Subcutaneous adipose tissue (tissue), 4 donors: Measurements from ENCODE around the gene MRTFB. TPM values are rescaled to one million over a fixed set of nuclear protein-coding genes. Genes with fewer than 3 reads are reported as not detected.

Experiments
- CTCF ChIP-seq: fragments of 450-650 bp; IDR thresholded peaks from one replicate; pipeline ENCODE4 v1.5.1; 2016; ENCODE audit warnings: low read depth, mild to moderate bottlenecking, control low read depth, antibody characterized with exemption, moderate library complexity
- total RNA-seq, 4 donors: library from RNA; depleted of rRNA; stranded (reverse); fragments of >200 nt; gene quantifications; one replicate each; pipeline ENCODE4 v1.1.0, GENCODE V29; 2016

MRTFB gene
- total RNA-seq, 4 donors from 2014 or later: 48.1 to 92.1 (median 66.9) TPM

DNA sequence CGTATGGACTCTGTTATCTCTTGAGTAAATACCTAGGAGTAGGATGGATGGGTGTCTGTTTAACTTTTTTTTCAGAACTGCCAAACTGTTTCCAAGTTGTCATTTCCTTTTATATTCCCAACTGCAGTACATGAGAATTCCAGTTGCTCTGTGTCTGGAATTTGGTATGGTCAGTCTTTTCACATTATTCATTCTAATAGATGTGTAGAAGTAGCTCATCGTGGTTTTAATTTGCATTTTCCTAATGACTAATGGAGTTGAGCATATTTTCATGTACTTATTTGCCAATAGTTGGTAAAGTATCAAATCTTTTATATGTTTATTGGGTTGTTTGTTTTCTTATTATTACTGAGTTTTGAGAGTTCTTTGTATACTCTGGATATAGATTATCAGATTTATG is 27.0 kb downstream of the MRTFB start:
- no peak for TF ChIP-seq CTCF

- TF ChIP-seq CTCF: no peak
These were observed 29.7 kb downstream of the MRTFB start for GRCh38 chr16:14100825-14101224.

DNA sequence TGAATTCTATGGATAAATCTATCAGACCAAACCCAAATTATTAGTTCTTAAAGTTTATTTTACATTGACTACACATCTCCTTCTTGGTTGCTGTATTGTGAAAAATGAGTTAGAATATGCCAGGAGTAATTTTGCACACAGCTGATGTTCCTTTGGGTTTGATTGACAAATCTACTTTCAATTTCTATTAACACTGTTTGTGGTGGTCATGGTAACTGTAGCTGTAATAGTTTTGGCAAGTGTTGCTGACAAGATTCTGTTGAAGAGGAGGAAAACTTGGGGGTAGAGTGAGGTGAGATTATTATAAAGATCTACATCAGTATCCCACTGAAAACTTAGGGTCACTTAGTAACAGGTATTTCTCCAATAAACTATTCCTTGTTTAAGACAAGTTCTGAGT is 30.3 kb downstream of the MRTFB start:
- no peak for TF ChIP-seq CTCF

DNA sequence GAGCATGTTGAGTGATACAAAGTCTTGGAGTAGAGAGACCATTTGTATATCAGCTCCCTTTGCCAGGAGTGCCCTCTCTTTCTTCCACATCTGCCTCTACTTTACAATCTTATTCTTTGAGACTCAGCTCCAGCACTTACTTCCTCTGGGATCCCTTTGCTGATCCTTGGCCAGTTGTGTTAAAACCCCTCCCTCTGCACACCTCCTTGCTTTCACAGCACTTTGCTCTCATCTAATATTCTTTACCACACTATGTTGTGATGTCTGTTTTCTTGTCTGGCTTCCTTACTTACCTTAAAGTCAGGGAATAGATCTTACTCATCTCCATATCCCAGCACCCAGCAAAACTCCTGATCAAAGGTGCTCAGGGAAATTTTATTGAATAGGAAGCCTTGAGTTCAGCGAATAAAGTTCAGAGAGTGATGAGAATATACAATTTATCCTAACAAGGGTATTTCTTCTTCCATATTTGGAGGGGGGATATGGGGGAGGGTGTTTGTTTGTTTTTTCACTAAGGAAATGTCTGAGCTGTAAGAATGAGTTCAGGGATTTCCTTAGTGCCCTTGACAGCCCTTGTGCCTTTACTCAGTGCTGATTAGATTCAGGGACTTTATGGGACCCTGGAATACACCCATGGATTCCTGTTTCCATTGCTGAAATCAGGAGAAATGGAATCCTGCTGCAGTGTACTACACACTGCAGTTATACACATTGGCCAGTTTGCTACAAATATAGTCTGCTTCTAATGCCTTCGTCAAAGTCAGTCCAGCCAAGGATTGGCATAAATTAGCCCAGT is 32.0 kb downstream of the MRTFB start:
- TF ChIP-seq CTCF: no peak

DNA sequence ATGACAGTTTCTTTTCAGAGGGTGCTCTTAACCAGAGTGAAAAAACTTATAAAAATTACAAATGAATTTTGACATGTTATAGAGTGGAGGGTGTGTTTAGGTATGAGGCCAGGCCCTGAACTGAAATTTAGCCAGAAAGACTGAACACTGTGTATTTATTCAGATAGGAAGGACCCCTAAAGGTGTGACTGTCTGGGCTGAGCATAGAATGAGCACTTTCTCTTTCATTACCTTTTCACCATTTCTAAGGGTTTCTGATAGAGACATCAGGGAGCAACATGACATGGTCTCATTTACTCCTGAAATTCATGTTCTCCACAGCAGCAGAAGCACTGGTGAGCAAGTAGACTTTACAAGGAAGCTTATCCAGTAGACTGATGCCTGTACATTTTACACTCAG is 32.9 kb downstream of the MRTFB start:
- TF ChIP-seq CTCF: no peak

DNA sequence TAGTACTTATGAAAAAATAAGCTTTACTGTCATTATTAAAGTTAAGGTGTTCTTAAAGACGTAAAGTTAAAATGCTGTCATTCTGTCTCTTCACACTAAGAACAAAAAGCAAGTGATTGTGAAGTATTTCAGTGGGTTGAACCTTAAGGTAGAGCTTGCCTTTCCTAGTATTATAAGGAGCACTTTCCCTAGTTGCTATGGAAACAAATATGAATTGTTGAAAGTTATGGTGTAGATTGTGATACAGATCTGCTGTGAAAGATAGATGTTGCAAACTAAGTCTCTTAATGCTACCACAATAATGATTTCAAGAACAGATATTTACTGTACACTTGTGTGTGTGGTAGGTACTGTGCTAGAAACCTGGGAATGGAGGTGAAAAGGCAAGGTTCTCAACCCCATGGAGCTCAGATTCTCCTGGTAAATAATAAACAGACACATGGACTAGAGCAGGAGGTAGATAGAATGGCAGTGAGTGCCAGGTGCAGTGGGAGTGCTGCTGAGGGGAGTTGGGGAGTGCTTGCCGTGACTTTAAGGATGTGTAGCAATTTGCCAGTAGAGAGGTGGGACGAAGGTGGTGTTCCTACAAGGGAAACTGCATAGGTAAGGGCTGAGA is 34.7 kb downstream of the MRTFB start:
- no peak for TF ChIP-seq CTCF

- TF ChIP-seq CTCF: no peak
These were observed 35.3 kb downstream of the MRTFB start for GRCh38 chr16:14106457-14106856.
